Kidney (tissue), 14 donors: Measurements from ENCODE around the gene SRPK2. TPM values are rescaled to one million over a fixed set of nuclear protein-coding genes. Genes with fewer than 3 reads are reported as not detected.

Experiments
- DNase-seq, 5 donors: peaks; one replicate each; pipeline ENCODE4 v3.0.0-alpha.2; 2013 to 2020
- FAIRE-seq: peaks from 2 replicates; lab custom pipeline; 2012; peaks lifted over from hg19 to GRCh38; lab: Jason Lieb, UNC
- H3K27ac ChIP-seq, 2 donors: one replicate each; pipeline ENCODE4 v1.7.0; 2013; ENCODE audit warnings: low read depth in 2 of 2, low read length in 2 of 2, inconsistent platforms in 1 of 2
- H3K27me3 ChIP-seq: one replicate; pipeline ENCODE4 v1.7.1; 2013; ENCODE audit warnings: low read length, inconsistent platforms; ENCODE audit not compliant: control insufficient read depth, insufficient read depth
- H3K36me3 ChIP-seq, 3 donors: one replicate each; pipeline versions ENCODE4 v1.7.0 to v1.7.1; 2013; ENCODE audit warnings: low read length in 3 of 3, control low read depth in 1 of 3, inconsistent platforms in 1 of 3; ENCODE audit not compliant: insufficient read depth in 3 of 3, control insufficient read depth in 2 of 3
- H3K4me1 ChIP-seq, 3 donors: one replicate each; pipeline versions ENCODE4 v1.7.0 to v1.7.1; 2013; ENCODE audit warnings: low read length in 3 of 3, inconsistent platforms in 1 of 3, low read depth in 1 of 3; ENCODE audit not compliant: control insufficient read depth in 2 of 3, insufficient read depth in 2 of 3
- H3K4me3 ChIP-seq, 3 donors: one replicate each; pipeline versions ENCODE4 v1.7.0 to v1.8.1; 2013; ENCODE audit warnings: low read length in 3 of 3, control low read depth in 1 of 3, inconsistent platforms in 1 of 3
- H3K9ac ChIP-seq, 3 donors: one replicate each; pipeline versions ENCODE4 v1.7.0 to v1.7.1; 2013; ENCODE audit warnings: low read length in 3 of 3, control low read depth in 1 of 3, inconsistent platforms in 1 of 3
- H3K9me3 ChIP-seq, 3 donors: one replicate each; pipeline versions ENCODE4 v1.7.0 to v1.7.1; 2013; ENCODE audit warnings: low read length in 3 of 3, control low read depth in 1 of 3, inconsistent platforms in 1 of 3; ENCODE audit not compliant: control insufficient read depth in 2 of 3, insufficient read depth in 1 of 3
- intact Hi-C: fragments of 100-400 bp; cut with DNase I; formaldehyde crosslinking; loops from one replicate; pipeline ENCODE4 v1.11.1; 2022
- polyA plus RNA-seq: library from polyadenylated mRNA; stranded (reverse); fragments of 350-450 nt; fragmentation: Illumina TruSeq; extraction: RNeasy Lipid Tissue Mini Kit (QIAGEN cat#74804); gene quantifications from one replicate; pipeline ENCODE4 v1.2.3, GENCODE V29; 2014; ENCODE audit warnings: low read depth, low replicate concordance; ENCODE audit not compliant: insufficient read depth
- total RNA-seq: library from RNA; stranded (reverse); fragmentation: NEBNext Ultra II Directional; extraction: Animal tissue kit (Norgen Biotek cat#: 25700); gene quantifications from one replicate; pipeline ENCODE4 v1.2.1, GENCODE V29; 2021
- TF ChIP-seq, protein P1 (sequence below): IDR thresholded peaks from 3 replicates; pipeline ENCODE4 v1.5.1; 2012; ENCODE audit warnings: mild to moderate bottlenecking, moderate library complexity, borderline replicate concordance; ENCODE audit not compliant: insufficient read depth; ENCODE audit errors: extremely low read depth
- donor health status: control.
- donor health status: control.
- donor health status: control.
- donor health status: control.
- donor health status: control.
- donor health status: DM: yes; HTN: yes; CAD: no.
- donor health status: Normal renal cell carcinoma (clear cell type).

SRPK2 gene
- total and polyA plus RNA-seq, 2 donors from 2014 or later = 9.9 to 43.1 TPM

DNA sequence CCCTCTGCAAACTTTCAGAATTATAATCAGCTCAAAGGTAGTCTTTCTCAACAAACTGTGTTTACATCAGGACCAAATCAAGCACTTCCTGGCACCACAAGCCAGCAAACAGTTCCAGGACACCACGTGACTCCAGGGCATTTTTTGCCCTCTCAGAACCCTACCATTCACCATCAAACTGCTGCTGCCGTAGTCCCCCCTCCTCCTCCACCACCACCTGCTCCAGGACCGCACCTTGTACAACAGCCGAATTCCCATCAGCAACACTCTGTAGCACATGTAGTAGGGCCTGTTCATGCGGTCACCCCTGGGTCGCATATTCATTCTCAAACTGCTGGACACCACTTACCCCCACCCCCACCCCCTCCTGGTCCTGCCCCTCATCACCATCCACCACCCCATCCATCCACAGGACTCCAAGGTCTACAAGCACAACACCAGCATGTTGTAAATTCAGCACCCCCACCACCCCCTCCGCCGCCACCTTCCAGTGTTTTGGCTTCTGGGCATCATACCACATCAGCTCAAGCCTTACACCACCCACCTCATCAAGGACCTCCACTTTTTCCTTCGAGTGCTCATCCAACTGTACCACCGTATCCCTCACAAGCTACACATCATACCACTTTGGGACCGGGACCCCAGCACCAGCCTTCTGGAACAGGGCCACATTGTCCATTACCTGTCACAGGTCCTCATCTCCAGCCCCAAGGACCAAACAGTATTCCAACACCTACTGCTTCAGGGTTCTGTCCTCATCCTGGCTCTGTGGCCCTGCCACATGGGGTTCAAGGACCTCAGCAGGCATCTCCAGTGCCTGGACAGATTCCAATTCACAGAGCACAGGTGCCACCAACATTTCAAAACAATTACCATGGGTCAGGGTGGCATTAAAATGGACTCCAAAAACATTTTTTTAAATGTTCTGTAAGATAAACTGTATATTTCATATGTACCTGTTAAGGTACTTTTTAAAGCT lies 276.0 kb downstream of the SRPK2 start:
- DNase-seq = no peak
- TF ChIP-seq, protein P1, sequence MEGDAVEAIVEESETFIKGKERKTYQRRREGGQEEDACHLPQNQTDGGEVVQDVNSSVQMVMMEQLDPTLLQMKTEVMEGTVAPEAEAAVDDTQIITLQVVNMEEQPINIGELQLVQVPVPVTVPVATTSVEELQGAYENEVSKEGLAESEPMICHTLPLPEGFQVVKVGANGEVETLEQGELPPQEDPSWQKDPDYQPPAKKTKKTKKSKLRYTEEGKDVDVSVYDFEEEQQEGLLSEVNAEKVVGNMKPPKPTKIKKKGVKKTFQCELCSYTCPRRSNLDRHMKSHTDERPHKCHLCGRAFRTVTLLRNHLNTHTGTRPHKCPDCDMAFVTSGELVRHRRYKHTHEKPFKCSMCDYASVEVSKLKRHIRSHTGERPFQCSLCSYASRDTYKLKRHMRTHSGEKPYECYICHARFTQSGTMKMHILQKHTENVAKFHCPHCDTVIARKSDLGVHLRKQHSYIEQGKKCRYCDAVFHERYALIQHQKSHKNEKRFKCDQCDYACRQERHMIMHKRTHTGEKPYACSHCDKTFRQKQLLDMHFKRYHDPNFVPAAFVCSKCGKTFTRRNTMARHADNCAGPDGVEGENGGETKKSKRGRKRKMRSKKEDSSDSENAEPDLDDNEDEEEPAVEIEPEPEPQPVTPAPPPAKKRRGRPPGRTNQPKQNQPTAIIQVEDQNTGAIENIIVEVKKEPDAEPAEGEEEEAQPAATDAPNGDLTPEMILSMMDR = no peak
- peak overlapping the region in 1 of 3 donors; percentile 14 for H3K9ac ChIP-seq
- no peak for FAIRE-seq
- peaks cover 0 to 13% (median 2%) of the 10 kb centered on the region in 3 donors for H3K4me1 ChIP-seq
- H3K36me3 ChIP-seq = peaks cover 18 to 68% (median 44%) of the 10 kb centered on the region in 3 donors
- H3K4me3 ChIP-seq = no peak overlapping the region
- H3K27me3 ChIP-seq = no peaks in the 10 kb centered on the region
- peak overlapping the region in 1 of 2 donors; percentile 23 for H3K27ac ChIP-seq
- intact Hi-C loops = no loop called here
- no peaks in the 10 kb centered on the region for H3K9me3 ChIP-seq

DNA sequence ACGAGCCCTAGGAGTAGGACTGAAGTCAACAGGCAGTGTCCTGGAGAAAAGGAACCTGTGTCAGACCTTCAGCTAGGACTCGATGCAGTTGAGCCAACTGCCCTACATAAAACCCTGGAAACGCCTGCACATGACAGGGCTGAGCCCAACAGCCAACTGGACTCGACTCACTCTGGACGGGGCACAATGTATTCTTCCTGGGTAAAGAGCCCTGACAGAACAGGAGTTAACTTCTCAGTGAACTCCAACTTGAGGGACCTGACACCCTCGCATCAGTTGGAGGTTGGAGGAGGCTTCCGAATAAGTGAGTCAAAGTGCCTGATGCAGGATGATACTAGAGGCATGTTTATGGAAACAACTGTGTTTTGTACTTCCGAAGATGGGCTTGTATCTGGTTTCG lies 281.3 kb downstream of the SRPK2 start:
- H3K27ac ChIP-seq = no peak overlapping the region
- no peak overlapping the region for H3K9ac ChIP-seq
- intact Hi-C loops = no loop called here
- TF ChIP-seq, protein P1 = no peak
- no peak overlapping the region for H3K4me3 ChIP-seq
- H3K9me3 ChIP-seq = no peaks in the 10 kb centered on the region
- no peaks in the 10 kb centered on the region for H3K27me3 ChIP-seq
- H3K36me3 ChIP-seq = peaks cover 18 to 80% (median 51%) of the 10 kb centered on the region in 3 donors
- FAIRE-seq (no peak), DNase-seq (no peak)
- H3K4me1 ChIP-seq = peaks cover 0 to 17% (median 2%) of the 10 kb centered on the region in 3 donors

DNA sequence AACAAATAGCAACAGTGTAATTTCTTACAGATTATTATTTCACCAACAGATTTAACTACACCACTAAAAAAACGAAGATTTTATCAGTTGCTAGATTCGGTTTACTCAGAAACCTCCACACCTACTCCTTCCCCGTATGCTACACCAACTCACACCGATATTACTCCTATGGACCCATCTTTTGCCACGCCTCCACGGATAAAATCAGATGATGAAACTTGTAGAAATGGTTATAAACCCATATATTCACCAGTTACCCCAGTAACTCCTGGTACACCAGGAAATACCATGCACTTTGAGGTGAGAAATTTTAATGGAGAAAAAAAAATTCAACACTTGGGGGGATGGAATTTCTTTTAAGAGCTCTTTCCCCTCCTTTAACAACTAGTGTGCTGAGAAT lies 282.2 kb downstream of the SRPK2 start:
- TF ChIP-seq, protein P1 = no peak
- H3K27me3 ChIP-seq = no peaks in the 10 kb centered on the region
- H3K4me1 ChIP-seq = peaks cover 0 to 8% (median 0%) of the 10 kb centered on the region in 3 donors
- H3K4me3 ChIP-seq = no peak overlapping the region
- H3K9me3 ChIP-seq = no peaks in the 10 kb centered on the region
- DNase-seq = no peak
- no peak overlapping the region for H3K27ac ChIP-seq
- H3K9ac ChIP-seq = no peak overlapping the region
- FAIRE-seq = no peak
- peaks cover 13 to 70% (median 46%) of the 10 kb centered on the region in 3 donors for H3K36me3 ChIP-seq
- intact Hi-C loops = no loop called here
